Neural progenitor cell (in vitro differentiated cells): ENCODE data around the gene BUD31. TPM values are rescaled to one million over a fixed set of nuclear protein-coding genes. Genes with fewer than 3 reads are reported as not detected.
"Not testable (repeated sequence)": the region's sequence is repeated elsewhere in the genome, so short reads cannot be mapped to it uniquely, and the experiment has no call there.

ENCODE experiments used
- DNase-seq: peaks from one replicate; pipeline ENCODE4 v3.0.0-alpha.2; 2016; ENCODE audit warnings: low spot score
- H2AFZ ChIP-seq: fragments of 200-600 bp; sonication (generic); replicated peaks from 2 replicates; pipeline ENCODE4 v1.6.1; 2016; ENCODE audit warnings: antibody characterized with exemption
- H3F3A ChIP-seq: fragments of 200-600 bp; sonication (generic); 2 replicates; pipeline ENCODE4 v1.6.1; 2016; ENCODE audit warnings: antibody characterized with exemption, low read depth
- H3K27ac ChIP-seq: fragments of 200-600 bp; sonication (generic); 2 replicates; pipeline ENCODE4 v1.5.1; 2016; ENCODE audit warnings: mild to moderate bottlenecking
- H3K27me3 ChIP-seq: fragments of 200-600 bp; sonication (generic); 2 replicates; pipeline ENCODE4 v1.6.1; 2016; ENCODE audit warnings: mild to moderate bottlenecking, moderate library complexity
- H3K36me3 ChIP-seq: fragments of 200-600 bp; sonication (generic); 2 replicates; pipeline ENCODE4 v1.5.1; 2016
- H3K4me1 ChIP-seq: fragments of 200-600 bp; sonication (generic); 2 replicates; pipeline ENCODE4 v1.6.1; 2016; ENCODE audit warnings: mixed run types
- H3K4me2 ChIP-seq: fragments of 200-600 bp; sonication (generic); 2 replicates; pipeline ENCODE4 v1.6.1; 2016
- H3K4me3 ChIP-seq: fragments of 200-600 bp; sonication (generic); 2 replicates; pipeline ENCODE4 v1.5.1; 2016
- H3K79me2 ChIP-seq: fragments of 200-600 bp; sonication (generic); 2 replicates; pipeline ENCODE4 v1.6.1; 2016; ENCODE audit warnings: low read depth
- H3K9ac ChIP-seq: fragments of 200-600 bp; sonication (generic); 2 replicates; pipeline ENCODE4 v1.6.1; 2016
- H3K9me3 ChIP-seq: fragments of 200-600 bp; sonication (generic); 2 replicates; pipeline ENCODE4 v1.5.1; 2016; ENCODE audit warnings: low read depth
- H4K20me1 ChIP-seq: fragments of 200-600 bp; sonication (generic); 2 replicates; pipeline ENCODE4 v1.6.1; 2016; ENCODE audit warnings: low read depth
- H3K27ac Mint-ChIP-seq: 3 replicates; pipeline ENCODE4 v1.8.0; 2021; ENCODE audit warnings: mixed read lengths
- H3K27me3 Mint-ChIP-seq: 2 replicates; pipeline ENCODE4 v1.8.0; 2022; ENCODE audit warnings: low read depth, mild to moderate bottlenecking, inconsistent platforms, moderate library complexity, mixed read lengths; ENCODE audit not compliant: insufficient read depth
- H3K36me3 Mint-ChIP-seq: 3 replicates; pipeline ENCODE4 v1.8.0; 2021; ENCODE audit warnings: mixed read lengths
- H3K4me1 Mint-ChIP-seq: 3 replicates; pipeline ENCODE4 v1.8.0; 2021; ENCODE audit warnings: mixed read lengths
- H3K4me3 Mint-ChIP-seq: 3 replicates; pipeline ENCODE4 v1.8.0; 2021; ENCODE audit warnings: mild to moderate bottlenecking, moderate library complexity, mixed read lengths
- H3K9me3 Mint-ChIP-seq: 3 replicates; pipeline ENCODE4 v1.8.0; 2020; ENCODE audit warnings: mixed read lengths
- EZH2 ChIP-seq: fragments of 200-600 bp; sonication (generic); IDR thresholded peaks from 2 replicates; pipeline ENCODE4 v1.6.1; 2017; ENCODE audit warnings: antibody characterized with exemption, mild to moderate bottlenecking, moderate library complexity
- EZH2phosphoT487 ChIP-seq: fragments of 200-600 bp; sonication (generic); IDR thresholded peaks from 2 replicates; pipeline ENCODE4 v1.6.1; 2017; ENCODE audit warnings: antibody characterized with exemption
- total RNA-seq: library from RNA; depleted of rRNA; stranded (reverse); fragments of >200 nt; gene quantifications from 2 replicates; pipeline ENCODE4 v1.2.3, GENCODE V29; 2015; ENCODE audit warnings: low replicate concordance
- TF ChIP-seq, protein P1 (sequence below): fragments of 200-600 bp; sonication (generic); IDR thresholded peaks from 2 replicates; pipeline ENCODE4 v1.5.1; 2017; ENCODE audit warnings: antibody characterized with exemption, mild to moderate bottlenecking

BUD31 gene
- total RNA-seq, 1 donor from 2014 or later, result 98.2 TPM

GRCh38 chr7:99386584-99387238 lies 22.1 kb upstream of the BUD31 start:
- H3K27ac ChIP-seq, result no peak overlapping the region
- no peak overlapping the region for H3K27ac Mint-ChIP-seq
- H3F3A ChIP-seq, result peaks cover 7% of the 10 kb centered on the region
- H3K4me3 ChIP-seq, result no peak overlapping the region
- peaks cover 2% of the 10 kb centered on the region for H3K36me3 Mint-ChIP-seq
- H3K27me3 Mint-ChIP-seq, result peaks cover 2% of the 10 kb centered on the region
- no peak for DNase-seq
- no peaks in the 10 kb centered on the region for H3K4me1 ChIP-seq
- no peak overlapping the region for H3K4me2 ChIP-seq
- no peaks in the 10 kb centered on the region for H3K9me3 Mint-ChIP-seq
- H2AFZ ChIP-seq, result no peak overlapping the region
- TF ChIP-seq EZH2 (no peak), EZH2phosphoT487 (no peak)
- TF ChIP-seq, protein P1, sequence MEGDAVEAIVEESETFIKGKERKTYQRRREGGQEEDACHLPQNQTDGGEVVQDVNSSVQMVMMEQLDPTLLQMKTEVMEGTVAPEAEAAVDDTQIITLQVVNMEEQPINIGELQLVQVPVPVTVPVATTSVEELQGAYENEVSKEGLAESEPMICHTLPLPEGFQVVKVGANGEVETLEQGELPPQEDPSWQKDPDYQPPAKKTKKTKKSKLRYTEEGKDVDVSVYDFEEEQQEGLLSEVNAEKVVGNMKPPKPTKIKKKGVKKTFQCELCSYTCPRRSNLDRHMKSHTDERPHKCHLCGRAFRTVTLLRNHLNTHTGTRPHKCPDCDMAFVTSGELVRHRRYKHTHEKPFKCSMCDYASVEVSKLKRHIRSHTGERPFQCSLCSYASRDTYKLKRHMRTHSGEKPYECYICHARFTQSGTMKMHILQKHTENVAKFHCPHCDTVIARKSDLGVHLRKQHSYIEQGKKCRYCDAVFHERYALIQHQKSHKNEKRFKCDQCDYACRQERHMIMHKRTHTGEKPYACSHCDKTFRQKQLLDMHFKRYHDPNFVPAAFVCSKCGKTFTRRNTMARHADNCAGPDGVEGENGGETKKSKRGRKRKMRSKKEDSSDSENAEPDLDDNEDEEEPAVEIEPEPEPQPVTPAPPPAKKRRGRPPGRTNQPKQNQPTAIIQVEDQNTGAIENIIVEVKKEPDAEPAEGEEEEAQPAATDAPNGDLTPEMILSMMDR, result peak; percentile 19
- H3K9me3 ChIP-seq, result no peaks in the 10 kb centered on the region
- H3K4me3 Mint-ChIP-seq, result no peak overlapping the region
- H3K4me1 Mint-ChIP-seq, result no peaks in the 10 kb centered on the region
- H3K9ac ChIP-seq, result no peak overlapping the region
- H3K27me3 ChIP-seq, result no peaks in the 10 kb centered on the region
- H4K20me1 ChIP-seq, result no peaks in the 10 kb centered on the region
- H3K79me2 ChIP-seq, result no peaks in the 10 kb centered on the region
- H3K36me3 ChIP-seq, result no peaks in the 10 kb centered on the region

DNA sequence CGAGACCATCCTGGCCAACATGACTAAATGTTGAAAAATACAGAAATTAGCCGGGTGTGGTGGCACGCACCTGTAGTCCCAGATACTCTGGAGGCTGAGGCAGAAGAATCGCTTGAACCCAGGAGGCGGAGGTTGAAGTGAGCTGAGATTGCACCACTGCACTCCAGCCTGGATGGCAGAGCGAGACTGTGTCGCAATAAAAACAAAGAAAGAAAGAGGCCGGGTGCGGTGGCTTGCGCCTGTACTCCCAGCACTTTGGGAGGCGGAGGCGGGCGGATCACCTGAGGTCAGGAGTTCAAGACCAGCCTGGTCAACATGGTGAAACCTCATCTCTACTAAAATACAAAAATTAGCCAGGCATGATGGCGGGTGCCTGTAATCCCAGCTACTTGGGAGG lies 21.5 kb upstream of the BUD31 start:
- not testable (repeated sequence) for H3K4me3 ChIP-seq, H3K9ac ChIP-seq, H3K4me3 Mint-ChIP-seq, H3K27me3 Mint-ChIP-seq, H3K9me3 ChIP-seq, H2AFZ ChIP-seq, H3K4me1 Mint-ChIP-seq, H3K79me2 ChIP-seq, H4K20me1 ChIP-seq, DNase-seq, H3K4me2 ChIP-seq, H3K9me3 Mint-ChIP-seq, H3K4me1 ChIP-seq, H3K36me3 Mint-ChIP-seq, H3K27ac ChIP-seq, H3K36me3 ChIP-seq, H3K27ac Mint-ChIP-seq, H3K27me3 ChIP-seq
- peaks cover 12% of the 10 kb centered on the region for H3F3A ChIP-seq

DNA sequence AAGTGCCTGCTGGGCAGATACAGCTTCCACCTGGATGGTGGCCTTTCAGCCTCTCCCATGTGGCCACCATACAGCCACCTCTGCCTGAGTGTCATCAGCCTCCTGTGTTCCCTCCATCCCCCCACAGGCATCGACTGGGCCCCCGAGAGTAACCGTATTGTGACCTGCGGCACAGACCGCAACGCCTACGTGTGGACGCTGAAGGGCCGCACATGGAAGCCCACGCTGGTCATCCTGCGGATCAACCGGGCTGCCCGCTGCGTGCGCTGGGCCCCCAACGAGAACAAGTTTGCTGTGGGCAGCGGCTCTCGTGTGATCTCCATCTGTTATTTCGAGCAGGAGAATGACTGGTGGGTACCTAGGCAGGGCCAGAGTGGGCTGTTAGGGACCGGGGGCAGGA lies 20.9 kb upstream of the BUD31 start:
- peaks cover 2% of the 10 kb centered on the region for H3K27me3 Mint-ChIP-seq
- H3K9me3 ChIP-seq, result no peaks in the 10 kb centered on the region
- H3K27ac ChIP-seq, result no peak overlapping the region
- H3K9me3 Mint-ChIP-seq, result no peaks in the 10 kb centered on the region
- H3K27me3 ChIP-seq, result no peaks in the 10 kb centered on the region
- DNase-seq, result no peak
- H2AFZ ChIP-seq, result no peak overlapping the region
- H3K27ac Mint-ChIP-seq, result no peak overlapping the region
- peaks cover 19% of the 10 kb centered on the region for H3F3A ChIP-seq
- no peaks in the 10 kb centered on the region for H3K36me3 ChIP-seq
- no peaks in the 10 kb centered on the region for H4K20me1 ChIP-seq
- no peak overlapping the region for H3K9ac ChIP-seq
- no peaks in the 10 kb centered on the region for H3K4me1 ChIP-seq
- H3K36me3 Mint-ChIP-seq, result peaks cover 3% of the 10 kb centered on the region
- TF ChIP-seq EZH2phosphoT487 (no peak), EZH2 (no peak)
- TF ChIP-seq, protein P1, result no peak
- H3K79me2 ChIP-seq, result no peaks in the 10 kb centered on the region
- no peaks in the 10 kb centered on the region for H3K4me1 Mint-ChIP-seq
- H3K4me2 ChIP-seq, result no peak overlapping the region
- H3K4me3 Mint-ChIP-seq, result no peak overlapping the region
- no peak overlapping the region for H3K4me3 ChIP-seq

DNA sequence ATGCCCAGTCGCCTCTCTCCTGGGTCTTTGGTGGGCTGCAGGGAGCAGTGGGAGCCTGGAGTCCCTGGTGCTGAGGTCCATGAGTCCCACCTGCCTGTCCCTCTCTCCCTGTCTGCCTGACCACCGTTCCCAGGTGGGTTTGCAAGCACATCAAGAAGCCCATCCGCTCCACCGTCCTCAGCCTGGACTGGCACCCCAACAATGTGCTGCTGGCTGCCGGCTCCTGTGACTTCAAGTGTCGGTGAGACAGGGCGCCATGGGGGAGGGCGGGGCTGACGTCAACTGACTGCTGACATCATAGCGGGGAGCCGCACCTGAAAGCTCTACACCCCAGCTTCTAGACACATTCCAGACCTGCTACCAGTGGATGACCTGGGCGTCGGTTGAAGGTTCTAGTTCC lies 19.0 kb upstream of the BUD31 start:
- H3K9me3 ChIP-seq, result no peaks in the 10 kb centered on the region
- Mint-ChIP-seq H3K36me3 (peaks cover 5% of the 10 kb centered on the region), H3K9me3 (no peaks in the 10 kb centered on the region), H3K4me1 (peaks cover 10% of the 10 kb centered on the region), H3K4me3 (no peak overlapping the region), H3K27ac (no peak overlapping the region), H3K27me3 (peaks cover 6% of the 10 kb centered on the region)
- DNase-seq, result no peak
- H3K79me2 ChIP-seq, result no peaks in the 10 kb centered on the region
- H3K4me1 ChIP-seq, result peaks cover 8% of the 10 kb centered on the region
- H3K27me3 ChIP-seq, result no peaks in the 10 kb centered on the region
- no peak overlapping the region for H2AFZ ChIP-seq
- H3F3A ChIP-seq, result peaks cover 37% of the 10 kb centered on the region
- no peak overlapping the region for H3K4me2 ChIP-seq
- H3K27ac ChIP-seq, result no peak overlapping the region
- no peaks in the 10 kb centered on the region for H3K36me3 ChIP-seq
- peaks cover 13% of the 10 kb centered on the region for H4K20me1 ChIP-seq
- TF ChIP-seq, protein P1, result no peak
- no peak for TF ChIP-seq EZH2
- no peak for TF ChIP-seq EZH2phosphoT487
- H3K9ac ChIP-seq, result no peak overlapping the region
- no peak overlapping the region for H3K4me3 ChIP-seq
